Hepatocyte (in vitro differentiated cells): Measurements from ENCODE around the gene DSPP. TPM values are rescaled to one million over a fixed set of nuclear protein-coding genes. Genes with fewer than 3 reads are reported as not detected.

Experiments
- DNase-seq: peaks from one replicate; pipeline ENCODE4 v3.0.0-alpha.2; 2016; ENCODE audit warnings: low spot score
- H2AFZ ChIP-seq: fragments of 200-600 bp; sonication (generic); 2 replicates; pipeline ENCODE4 v1.6.0; 2016; ENCODE audit warnings: antibody characterized with exemption, mild to moderate bottlenecking
- H3K27ac ChIP-seq: fragments of 200-600 bp; sonication (generic); 2 replicates; pipeline ENCODE4 v1.5.1; 2016; ENCODE audit warnings: mild to moderate bottlenecking
- H3K27me3 ChIP-seq: fragments of 200-600 bp; sonication (generic); 2 replicates; pipeline ENCODE4 v1.6.1; 2016
- H3K36me3 ChIP-seq: fragments of 200-600 bp; sonication (generic); replicated peaks from 2 replicates; pipeline ENCODE4 v1.5.1; 2016; ENCODE audit warnings: low read depth; ENCODE audit not compliant: insufficient read depth
- H3K4me1 ChIP-seq: fragments of 200-600 bp; sonication (generic); 2 replicates; pipeline ENCODE4 v1.5.1; 2016; ENCODE audit warnings: mild to moderate bottlenecking, moderate library complexity; ENCODE audit not compliant: insufficient read depth
- H3K4me2 ChIP-seq: fragments of 200-600 bp; sonication (generic); 2 replicates; pipeline ENCODE4 v1.6.0; 2016
- H3K4me3 ChIP-seq: fragments of 200-600 bp; sonication (generic); 2 replicates; pipeline ENCODE4 v1.5.1; 2016; ENCODE audit warnings: mild to moderate bottlenecking
- H3K79me2 ChIP-seq: fragments of 200-600 bp; sonication (generic); 2 replicates; pipeline ENCODE4 v1.6.0; 2017; ENCODE audit warnings: mild to moderate bottlenecking
- H3K9me2 ChIP-seq: fragments of 200-600 bp; sonication (generic); replicated peaks from 2 replicates; pipeline ENCODE4 v1.6.0; 2017; ENCODE audit warnings: mild to moderate bottlenecking; ENCODE audit not compliant: insufficient read depth
- H3K9me3 ChIP-seq: fragments of 200-600 bp; sonication (generic); 2 replicates; pipeline ENCODE4 v1.5.1; 2016; ENCODE audit warnings: low read depth, mild to moderate bottlenecking
- H4K20me1 ChIP-seq: fragments of 200-600 bp; sonication (generic); 2 replicates; pipeline ENCODE4 v1.6.0; 2016; ENCODE audit warnings: mild to moderate bottlenecking; ENCODE audit not compliant: insufficient read depth, poor library complexity, severe bottlenecking
- EZH2 ChIP-seq: fragments of 200-600 bp; sonication (generic); IDR thresholded peaks from 2 replicates; pipeline ENCODE4 v1.6.1; 2016; ENCODE audit warnings: antibody characterized with exemption, mild to moderate bottlenecking, borderline replicate concordance
- EZH2phosphoT487 ChIP-seq: fragments of 200-600 bp; sonication (generic); IDR thresholded peaks from one replicate; pipeline ENCODE4 v1.6.1; 2018; ENCODE audit warnings: antibody characterized with exemption, mild to moderate bottlenecking, low read depth, moderate library complexity; ENCODE audit not compliant: unreplicated experiment, severe bottlenecking
- WGBS: methylation state at CpG from one replicate; pipeline ENCODE4 v1.1.6; 2016; ENCODE audit warnings: low lambda C conversion rate; ENCODE audit errors: missing lambda C conversion rate; 5-methylcytosine and 5-hydroxymethylcytosine counted together
- polyA plus RNA-seq: library from polyadenylated mRNA; unstranded; fragments of >200 nt; fragmentation: Nextera tagmentation; extraction: Ambion mirVana; gene quantifications from 2 replicates; pipeline ENCODE4 v1.2.1, GENCODE V29; 2016
- total RNA-seq: library from RNA; depleted of rRNA; stranded (reverse); fragments of >200 nt; gene quantifications from 2 replicates; pipeline ENCODE4 v1.2.3, GENCODE V29; 2014
- TF ChIP-seq, protein P1 (sequence below): fragments of 200-600 bp; sonication (generic); IDR thresholded peaks from 2 replicates; pipeline ENCODE4 v1.5.1; 2016; ENCODE audit warnings: antibody characterized with exemption, mild to moderate bottlenecking; ENCODE audit not compliant: poor library complexity

DSPP gene
- total and polyA plus RNA-seq, 2 experiments from 2014 or later, result not detected

DNA sequence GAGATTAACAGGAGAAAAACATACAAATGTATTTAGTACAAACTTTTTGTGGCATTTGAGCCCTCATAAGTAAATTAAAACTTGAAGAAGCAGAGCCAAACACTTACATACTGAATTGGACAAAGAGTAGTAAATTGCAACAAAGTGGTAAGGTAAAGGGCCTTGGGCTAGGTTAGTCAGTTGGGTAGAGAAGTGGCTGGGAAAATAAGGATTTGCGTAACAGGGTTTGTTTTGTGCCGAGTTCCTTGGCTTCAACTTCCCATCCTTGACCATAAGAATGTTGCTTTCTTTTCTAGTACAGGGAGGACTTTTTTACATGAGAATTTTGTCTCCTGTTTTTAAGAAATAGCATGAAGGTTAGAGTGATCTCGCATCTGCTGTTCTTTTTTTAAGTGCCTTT, 33.3 kb upstream of the DSPP start:
- Histone ChIP-seq H3K36me3 (no peaks in the 10 kb centered on the region), H3K27ac (no peak overlapping the region), H3K79me2 (no peaks in the 10 kb centered on the region), H3K9me3 (no peaks in the 10 kb centered on the region), H3K9me2 (no peaks in the 10 kb centered on the region), H3K27me3 (no peaks in the 10 kb centered on the region), H4K20me1 (no peaks in the 10 kb centered on the region), H3K4me2 (no peak overlapping the region), H3K4me1 (no peaks in the 10 kb centered on the region), H3K4me3 (no peak overlapping the region), H2AFZ (no peak overlapping the region)
- no peak for DNase-seq
- TF ChIP-seq, protein P1, sequence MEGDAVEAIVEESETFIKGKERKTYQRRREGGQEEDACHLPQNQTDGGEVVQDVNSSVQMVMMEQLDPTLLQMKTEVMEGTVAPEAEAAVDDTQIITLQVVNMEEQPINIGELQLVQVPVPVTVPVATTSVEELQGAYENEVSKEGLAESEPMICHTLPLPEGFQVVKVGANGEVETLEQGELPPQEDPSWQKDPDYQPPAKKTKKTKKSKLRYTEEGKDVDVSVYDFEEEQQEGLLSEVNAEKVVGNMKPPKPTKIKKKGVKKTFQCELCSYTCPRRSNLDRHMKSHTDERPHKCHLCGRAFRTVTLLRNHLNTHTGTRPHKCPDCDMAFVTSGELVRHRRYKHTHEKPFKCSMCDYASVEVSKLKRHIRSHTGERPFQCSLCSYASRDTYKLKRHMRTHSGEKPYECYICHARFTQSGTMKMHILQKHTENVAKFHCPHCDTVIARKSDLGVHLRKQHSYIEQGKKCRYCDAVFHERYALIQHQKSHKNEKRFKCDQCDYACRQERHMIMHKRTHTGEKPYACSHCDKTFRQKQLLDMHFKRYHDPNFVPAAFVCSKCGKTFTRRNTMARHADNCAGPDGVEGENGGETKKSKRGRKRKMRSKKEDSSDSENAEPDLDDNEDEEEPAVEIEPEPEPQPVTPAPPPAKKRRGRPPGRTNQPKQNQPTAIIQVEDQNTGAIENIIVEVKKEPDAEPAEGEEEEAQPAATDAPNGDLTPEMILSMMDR, result no peak
- TF ChIP-seq EZH2phosphoT487, result no peak
- TF ChIP-seq EZH2, result no peak
- 57% methylated on average over 3 of the region's 3 CpGs for WGBS

DNA sequence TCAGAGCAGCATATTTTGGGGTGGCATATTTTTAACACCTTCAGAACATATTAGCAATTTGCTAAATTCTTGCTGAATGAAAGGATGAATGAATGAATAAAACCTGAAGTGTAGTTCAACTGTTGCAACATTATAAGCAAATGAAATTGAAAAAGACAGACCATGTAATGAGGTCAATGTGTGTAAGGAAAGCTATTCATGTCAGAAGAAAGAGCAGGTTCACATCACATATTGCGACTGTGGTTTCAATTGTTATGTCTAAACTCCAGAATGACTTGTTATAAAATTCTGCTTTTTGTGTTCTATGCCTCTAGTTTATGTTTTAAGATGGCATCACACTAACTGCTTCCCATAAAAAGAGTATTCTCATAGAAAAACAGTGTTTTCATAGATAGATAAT, 32.9 kb upstream of the DSPP start:
- no peak for TF ChIP-seq EZH2phosphoT487
- TF ChIP-seq EZH2, result no peak
- TF ChIP-seq, protein P1, result no peak
- 92% methylated on average over 1 of the region's 1 CpG for WGBS
- Histone ChIP-seq H3K36me3 (no peaks in the 10 kb centered on the region), H3K27me3 (no peaks in the 10 kb centered on the region), H3K79me2 (no peaks in the 10 kb centered on the region), H3K4me3 (no peak overlapping the region), H2AFZ (no peak overlapping the region), H3K4me1 (no peaks in the 10 kb centered on the region), H3K4me2 (no peak overlapping the region), H3K27ac (no peak overlapping the region), H4K20me1 (no peaks in the 10 kb centered on the region), H3K9me3 (no peaks in the 10 kb centered on the region), H3K9me2 (no peaks in the 10 kb centered on the region)
- no peak for DNase-seq

DNA sequence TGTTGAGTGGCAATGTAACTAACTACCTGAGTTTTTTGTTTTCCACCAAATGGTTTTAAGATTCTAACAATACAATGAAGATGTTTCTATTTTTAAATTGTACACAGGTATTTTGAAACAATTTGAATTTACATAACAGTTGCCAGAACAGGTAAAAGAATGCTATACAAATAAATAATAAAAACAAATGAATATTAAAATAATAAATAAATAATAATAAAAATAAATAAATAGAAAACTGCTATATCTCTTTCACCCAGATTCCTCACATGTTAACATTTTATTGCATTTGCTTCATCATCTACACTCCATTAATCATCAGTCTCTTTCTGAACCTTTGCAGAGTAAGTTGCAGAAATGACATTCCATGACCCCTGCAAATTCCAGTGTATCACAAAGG, 32.3 kb upstream of the DSPP start:
- TF ChIP-seq, protein P1, result no peak
- TF ChIP-seq EZH2 (no peak), EZH2phosphoT487 (no peak)
- no peaks in the 10 kb centered on the region for H3K36me3 ChIP-seq
- H2AFZ ChIP-seq, result no peak overlapping the region
- no peak overlapping the region for H3K27ac ChIP-seq
- H3K9me2 ChIP-seq, result no peaks in the 10 kb centered on the region
- H3K79me2 ChIP-seq, result no peaks in the 10 kb centered on the region
- no peaks in the 10 kb centered on the region for H3K4me1 ChIP-seq
- no peaks in the 10 kb centered on the region for H3K9me3 ChIP-seq
- H4K20me1 ChIP-seq, result no peaks in the 10 kb centered on the region
- H3K4me2 ChIP-seq, result no peak overlapping the region
- no peak for DNase-seq
- H3K27me3 ChIP-seq, result no peaks in the 10 kb centered on the region
- no peak overlapping the region for H3K4me3 ChIP-seq

DNA sequence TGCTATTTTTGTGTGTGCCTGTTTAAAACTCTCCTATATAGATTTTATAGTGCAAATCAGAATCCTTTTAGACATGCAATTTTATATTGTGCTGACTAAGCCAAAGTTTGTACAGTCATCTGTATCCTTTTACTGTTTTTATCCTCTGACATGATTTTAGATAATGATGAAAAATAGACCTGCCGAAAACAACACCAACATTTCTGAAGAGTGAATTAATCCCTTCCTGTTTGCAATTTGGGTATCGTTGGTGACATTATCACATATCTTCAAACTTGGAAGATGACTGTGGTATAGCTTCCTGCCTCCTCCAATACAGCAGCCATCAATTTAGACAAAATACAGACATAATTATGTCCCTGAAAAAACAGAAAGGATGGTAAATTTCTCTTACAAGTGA, 28.9 kb upstream of the DSPP start:
- 60% methylated on average over 2 of the region's 2 CpGs for WGBS
- no peak overlapping the region for H3K27ac ChIP-seq
- H3K9me3 ChIP-seq, result no peaks in the 10 kb centered on the region
- H3K27me3 ChIP-seq, result no peaks in the 10 kb centered on the region
- no peaks in the 10 kb centered on the region for H3K9me2 ChIP-seq
- H3K4me1 ChIP-seq, result no peaks in the 10 kb centered on the region
- H4K20me1 ChIP-seq, result no peaks in the 10 kb centered on the region
- H3K4me3 ChIP-seq, result no peak overlapping the region
- no peaks in the 10 kb centered on the region for H3K36me3 ChIP-seq
- no peak for TF ChIP-seq EZH2phosphoT487
- TF ChIP-seq, protein P1, result no peak
- no peak for TF ChIP-seq EZH2
- H2AFZ ChIP-seq, result no peak overlapping the region
- no peak for DNase-seq
- no peak overlapping the region for H3K4me2 ChIP-seq
- H3K79me2 ChIP-seq, result no peaks in the 10 kb centered on the region
